Measurements from ENCODE around the gene SLC41A3. TPM values are rescaled to one million over a fixed set of nuclear protein-coding genes. Genes with fewer than 3 reads are reported as not detected.

Gene SLC41A3
- total RNA-seq, 1 donor from 2014 or later = 72.0 TPM

- no peak for DNase-seq (ENCODE audit: low spot score)
Measured at GRCh38 chr3:126119976-126120375, 36.1 kb upstream of the SLC41A3 start.

GRCh38 chr3:126119008-126119675 is 35.2 kb upstream of the SLC41A3 start:
- peak; percentile 35 for DNase-seq (ENCODE audit: low spot score)

- DNase-seq (ENCODE audit: low spot score) = peak; percentile 36
Measured at GRCh38 chr3:126118591-126118990, 34.7 kb upstream of the SLC41A3 start.

- peak; percentile 29 for DNase-seq (ENCODE audit: low spot score)
Measured at GRCh38 chr3:126117786-126118185, 33.9 kb upstream of the SLC41A3 start.

GRCh38 chr3:126117212-126117611 is 33.3 kb upstream of the SLC41A3 start:
- no peak for DNase-seq (ENCODE audit: low spot score)

- peak; percentile 26 for DNase-seq (ENCODE audit: low spot score)
Measured at GRCh38 chr3:126116526-126116925, 32.6 kb upstream of the SLC41A3 start.

GRCh38 chr3:126114443-126115386 is 30.8 kb upstream of the SLC41A3 start:
- peak; percentile 35 for DNase-seq (ENCODE audit: low spot score)

GRCh38 chr3:126113733-126114442 is 30.0 kb upstream of the SLC41A3 start:
- DNase-seq (ENCODE audit: low spot score) = peak; percentile 37

GRCh38 chr3:126113238-126113555 is 29.3 kb upstream of the SLC41A3 start:
- no peak for DNase-seq (ENCODE audit: low spot score)

- peak; percentile 35 for DNase-seq (ENCODE audit: low spot score)
Measured at GRCh38 chr3:126112531-126113237, 28.8 kb upstream of the SLC41A3 start.

GRCh38 chr3:126111566-126112475 is 27.9 kb upstream of the SLC41A3 start:
- DNase-seq (ENCODE audit: low spot score) = peak; percentile 31

GRCh38 chr3:126111126-126111551 is 27.2 kb upstream of the SLC41A3 start:
- peak; percentile 38 for DNase-seq (ENCODE audit: low spot score)

- no peak for DNase-seq (ENCODE audit: low spot score)
Measured at GRCh38 chr3:126110431-126111125, 26.7 kb upstream of the SLC41A3 start.

- no peak for DNase-seq (ENCODE audit: low spot score)
Measured at GRCh38 chr3:126109880-126110235, 25.9 kb upstream of the SLC41A3 start.

- no peak for DNase-seq (ENCODE audit: low spot score)
Measured at GRCh38 chr3:126109146-126109879, 25.4 kb upstream of the SLC41A3 start.

- DNase-seq (ENCODE audit: low spot score) = no peak
Measured at GRCh38 chr3:126108676-126109050, 24.7 kb upstream of the SLC41A3 start.

- peak; percentile 32 for DNase-seq (ENCODE audit: low spot score)
Measured at GRCh38 chr3:126107957-126108675, 24.2 kb upstream of the SLC41A3 start.

- no peak for DNase-seq (ENCODE audit: low spot score)
Measured at GRCh38 chr3:126107203-126107939, 23.4 kb upstream of the SLC41A3 start.

Data from ureter (tissue), 1 donor.